Tibial nerve (tissue), 4 donors: Measurements from ENCODE around the gene FER. TPM values are rescaled to one million over a fixed set of nuclear protein-coding genes. Genes with fewer than 3 reads are reported as not detected.
"Not testable (repeated sequence)": the region's sequence is repeated elsewhere in the genome, so short reads cannot be mapped to it uniquely, and the experiment has no call there.

Source experiments
- DNase-seq, 2 donors: peaks; one replicate each; pipeline ENCODE4 v3.0.0-alpha.2; 2019; ENCODE audit warnings: low spot score in 2 of 2
- H3K27ac ChIP-seq, 4 donors: fragments of 200-600 bp; sonication (generic) in 3 of 4; one replicate each; pipeline ENCODE4 v1.5.1; 2017 to 2019; ENCODE audit warnings: mild to moderate bottlenecking in 1 of 4
- H3K27me3 ChIP-seq, 2 donors: fragments of 200-600 bp; sonication (generic) in 1 of 2; one replicate each; pipeline versions ENCODE4 v1.5.1 to v1.6.0; 2017 to 2019
- H3K36me3 ChIP-seq, 3 donors: fragments of 200-600 bp; sonication (generic); one replicate each; pipeline ENCODE4 v1.5.1; 2018 to 2019
- H3K4me1 ChIP-seq, 4 donors: fragments of 200-600 bp; sonication (generic) in 3 of 4; one replicate each; pipeline ENCODE4 v1.5.1; 2017 to 2019
- H3K4me3 ChIP-seq, 4 donors: fragments of 200-600 bp; sonication (generic) in 3 of 4; one replicate each; pipeline ENCODE4 v1.5.1; 2017 to 2019; ENCODE audit warnings: mild to moderate bottlenecking in 1 of 4, moderate library complexity in 1 of 4
- H3K9me3 ChIP-seq, 4 donors: fragments of 200-600 bp; sonication (generic) in 3 of 4; one replicate each; pipeline ENCODE4 v1.5.1; 2017 to 2019
- CTCF ChIP-seq, 5 experiments: fragments of 200-600 bp in 3 of 5; fragments of 450-650 bp in 2 of 5; sonication (generic) in 3 of 5; IDR thresholded peaks; one replicate each; pipeline ENCODE4 v1.5.1; 2016 to 2019; ENCODE audit warnings: antibody characterized with exemption in 5 of 5, mild to moderate bottlenecking in 3 of 5, moderate library complexity in 2 of 5
- EP300 ChIP-seq, 2 donors: sonication (generic); formaldehyde crosslinking; IDR thresholded peaks; one replicate each; pipeline ENCODE4 v1.6.1; 2017; ENCODE audit warnings: antibody characterized with exemption in 2 of 2, mild to moderate bottlenecking in 1 of 2
- POLR2A ChIP-seq, 2 donors: fragments of 450-650 bp; IDR thresholded peaks; one replicate each; pipeline ENCODE4 v1.6.1; 2017; ENCODE audit warnings: antibody characterized with exemption in 2 of 2, mild to moderate bottlenecking in 2 of 2, moderate library complexity in 2 of 2
- WGBS, 2 donors: methylation state at CpG; one replicate each; pipeline ENCODE4 v1.1.5; 2018; 5-methylcytosine and 5-hydroxymethylcytosine counted together
- total RNA-seq, 4 donors: library from RNA; depleted of rRNA; stranded (reverse); fragments of >200 nt; gene quantifications; one replicate each; pipeline ENCODE4 v1.1.0, GENCODE V29; 2016

Gene FER
- total RNA-seq, 4 donors from 2014 or later, result 28.5 to 50.9 (median 39.6) TPM

DNA sequence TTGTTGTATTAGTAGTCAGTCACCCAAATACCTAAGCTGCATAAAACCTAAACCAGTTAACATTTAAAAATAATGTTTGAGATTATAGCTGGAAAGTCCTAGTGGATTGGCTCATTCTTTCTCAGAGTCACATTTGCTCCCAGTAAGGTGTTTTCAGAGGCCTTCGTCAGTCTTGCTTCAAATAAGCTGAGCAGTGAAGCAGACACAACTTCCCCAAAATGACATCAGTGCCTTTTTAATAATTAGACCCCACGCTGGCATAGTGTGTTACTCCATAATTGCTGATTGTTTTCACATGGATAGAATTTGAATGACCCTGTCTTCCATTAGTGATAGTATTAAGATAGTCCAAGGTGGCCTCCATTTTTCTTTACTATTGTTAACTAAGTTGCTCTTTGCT lies 416.3 kb downstream of the FER start:
- WGBS, 2 donors, result 89 to 91% methylated on average over 2 of the region's 2 CpGs
- H3K27me3 ChIP-seq, result no peaks in the 10 kb centered on the region
- H3K9me3 ChIP-seq, result no peaks in the 10 kb centered on the region
- DNase-seq, result no peak
- no peak overlapping the region for H3K4me3 ChIP-seq
- H3K27ac ChIP-seq, result no peak overlapping the region
- H3K36me3 ChIP-seq, result no peaks in the 10 kb centered on the region
- H3K4me1 ChIP-seq, result no peaks in the 10 kb centered on the region
- TF ChIP-seq POLR2A (IDR thresholded peaks at IDR 0.05), result no peak
- no peak for TF ChIP-seq EP300 (IDR thresholded peaks at IDR 0.05)
- no peak for TF ChIP-seq CTCF (IDR thresholded peaks at IDR 0.05)

DNA sequence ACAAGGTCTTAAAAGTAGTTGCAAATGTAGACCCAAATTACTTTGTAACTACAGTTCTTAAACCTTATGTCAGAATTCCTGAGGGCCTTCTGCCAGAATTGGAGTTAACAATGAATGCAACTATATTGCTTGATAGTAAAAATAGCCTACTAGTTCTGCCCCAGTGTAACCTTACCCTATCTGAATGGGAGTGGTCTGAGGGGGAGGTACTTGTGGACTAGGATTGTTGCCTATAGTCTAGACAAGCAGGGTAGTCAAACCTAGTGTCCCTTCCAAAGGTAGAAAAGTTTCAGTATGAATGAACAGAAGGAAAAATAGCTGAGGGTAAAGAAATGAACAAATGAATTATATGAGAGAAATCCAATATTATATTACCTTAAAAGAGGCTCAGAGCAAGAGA lies 419.9 kb downstream of the FER start:
- DNase-seq, result no peak
- H3K27ac ChIP-seq, result no peak overlapping the region
- H3K36me3 ChIP-seq, result peaks cover 0 to 5% (median 0%) of the 10 kb centered on the region in 3 donors
- no peaks in the 10 kb centered on the region for H3K9me3 ChIP-seq
- no peaks in the 10 kb centered on the region for H3K27me3 ChIP-seq
- H3K4me1 ChIP-seq, result no peaks in the 10 kb centered on the region
- no peak overlapping the region for H3K4me3 ChIP-seq
- TF ChIP-seq EP300 (IDR thresholded peaks at IDR 0.05) (no peak), POLR2A (IDR thresholded peaks at IDR 0.05) (no peak), CTCF (IDR thresholded peaks at IDR 0.05) (no peak)

DNA sequence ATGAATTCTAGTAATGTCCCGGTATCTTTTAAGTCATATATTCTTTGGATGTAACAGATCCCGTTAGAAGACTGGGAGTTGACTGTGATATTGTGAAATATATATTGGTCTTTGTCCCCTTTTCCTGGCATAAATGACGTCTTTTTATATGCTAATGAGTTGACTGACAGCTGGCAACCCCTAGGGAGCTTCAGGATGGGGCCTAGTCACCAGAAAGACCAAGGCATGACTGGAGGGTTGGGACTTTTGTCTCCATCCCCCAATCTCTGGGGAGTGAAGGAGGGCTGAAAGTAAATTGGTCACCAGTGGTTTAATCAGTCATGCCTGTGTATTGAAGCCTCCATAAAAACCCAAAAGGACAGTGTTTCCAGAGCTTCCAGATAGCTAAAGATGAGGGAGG lies 420.5 kb downstream of the FER start:
- Histone ChIP-seq H3K4me3 (no peak overlapping the region), H3K27me3 (no peaks in the 10 kb centered on the region), H3K4me1 (no peaks in the 10 kb centered on the region), H3K27ac (no peak overlapping the region), H3K9me3 (no peaks in the 10 kb centered on the region), H3K36me3 (peaks cover 0 to 5% (median 0%) of the 10 kb centered on the region in 3 donors)
- WGBS, 2 donors, result 83 to 88% methylated on average over 3 of the region's 3 CpGs
- TF ChIP-seq POLR2A (IDR thresholded peaks at IDR 0.05), result no peak
- no peak for TF ChIP-seq CTCF (IDR thresholded peaks at IDR 0.05)
- TF ChIP-seq EP300 (IDR thresholded peaks at IDR 0.05), result no peak
- DNase-seq, result no peak

DNA sequence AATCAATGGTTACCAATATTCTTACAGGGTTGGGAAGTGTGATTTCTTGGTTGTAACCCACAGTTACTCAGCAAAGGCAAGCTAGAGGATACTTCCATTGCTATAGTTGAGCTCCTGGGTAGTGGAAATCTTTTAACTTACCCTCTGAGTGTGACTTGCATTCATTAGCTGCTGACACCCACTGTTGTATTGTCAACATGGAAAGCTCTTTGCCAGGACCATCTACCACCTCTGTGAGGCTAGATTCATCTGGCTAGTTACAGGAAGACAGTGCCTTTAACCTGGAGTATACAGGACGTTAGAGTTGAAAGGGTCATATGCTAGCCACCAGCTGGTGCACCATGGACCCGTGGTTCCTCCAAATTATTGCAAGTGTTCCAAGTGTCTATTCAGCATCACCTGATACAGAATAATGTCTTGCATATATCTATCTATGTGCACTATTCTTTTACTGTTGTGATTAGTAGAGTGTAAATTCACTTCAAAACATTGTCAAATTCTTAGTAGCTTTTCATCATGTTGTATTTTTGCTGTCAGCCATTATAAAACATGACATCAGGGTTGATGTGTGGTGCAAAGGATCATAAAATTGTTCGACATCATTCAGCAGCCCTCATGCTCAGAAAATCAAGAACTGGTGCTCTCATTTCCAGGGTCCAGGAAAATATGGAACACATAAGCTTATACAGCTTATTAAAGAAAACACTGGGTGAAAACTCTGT lies 423.1 kb downstream of the FER start:
- TF ChIP-seq POLR2A (IDR thresholded peaks at IDR 0.05) (no peak), EP300 (IDR thresholded peaks at IDR 0.05) (no peak), CTCF (IDR thresholded peaks at IDR 0.05) (no peak)
- Histone ChIP-seq H3K4me3 (no peak overlapping the region), H3K4me1 (no peaks in the 10 kb centered on the region), H3K27ac (no peak overlapping the region), H3K9me3 (no peaks in the 10 kb centered on the region), H3K36me3 (peaks cover 0 to 5% (median 0%) of the 10 kb centered on the region in 3 donors), H3K27me3 (no peaks in the 10 kb centered on the region)
- DNase-seq, result no peak
- WGBS, 2 donors, result 78 to 79% methylated on average over 3 of the region's 3 CpGs

- 89 to 95% methylated on average over 3 of the region's 3 CpGs for WGBS, 2 donors
Observed at GRCh38 chr5:109171437-109172073, 423.9 kb downstream of the FER start.

More at GRCh38 chr5:109171437-109172073, 423.9 kb downstream of the FER start:
- not testable (repeated sequence) for H3K4me3 ChIP-seq, H3K27ac ChIP-seq, H3K4me1 ChIP-seq, H3K27me3 ChIP-seq, H3K36me3 ChIP-seq, DNase-seq, H3K9me3 ChIP-seq
